H1 (cell line): Measurements from ENCODE around the gene TAF4. TPM values are rescaled to one million over a fixed set of nuclear protein-coding genes. Genes with fewer than 3 reads are reported as not detected.

Experiments used
- CTCF ChIA-PET: fragments of 300-600 bp; sonication (Branson Sonifier 250); formaldehyde crosslinking; loops from one replicate; lab custom pipeline; 2021; ENCODE audit not compliant: partially characterized antibody; lab: Charles Lee
- POLR2A ChIA-PET: fragments of 300-600 bp; sonication (Branson Sonifier 250); formaldehyde crosslinking; loops from one replicate; lab custom pipeline; 2021; ENCODE audit warnings: inconsistent platforms; ENCODE audit not compliant: partially characterized antibody; lab: Charles Lee
- DNase-seq, 2 experiments: peaks; one replicate each; pipeline versions ENCODE4 v3.0.0 to v3.0.0-alpha.2; 2010 to 2022; ENCODE audit warnings: low spot score in 2 of 2, low read depth in 1 of 2, mixed read lengths in 1 of 2
- FAIRE-seq: peaks from 2 replicates; lab custom pipeline; 2011; peaks lifted over from hg19 to GRCh38; lab: Jason Lieb, UNC
- H2AFZ ChIP-seq: 2 replicates; pipeline ENCODE4 v1.8.1; 2012; ENCODE audit warnings: low read length, inconsistent platforms
- H2AK5ac ChIP-seq: 2 replicates; pipeline ENCODE4 v1.6.1; 2013; ENCODE audit warnings: low read depth, low read length
- H2BK120ac ChIP-seq: replicated peaks from 2 replicates; pipeline ENCODE3; 2013; ENCODE audit warnings: low read depth, low read length, inconsistent platforms
- H2BK12ac ChIP-seq: 2 replicates; pipeline ENCODE4 v1.6.1; 2013; ENCODE audit warnings: low read depth, low read length
- H2BK15ac ChIP-seq: 2 replicates; pipeline ENCODE4 v1.6.1; 2013; ENCODE audit warnings: low read length
- H2BK20ac ChIP-seq: 2 replicates; pipeline ENCODE4 v1.6.1; 2013; ENCODE audit warnings: low read length
- H2BK5ac ChIP-seq: 2 replicates; pipeline ENCODE4 v1.6.1; 2013; ENCODE audit warnings: low read depth, low read length
- H3K14ac ChIP-seq: 2 replicates; pipeline ENCODE4 v1.6.1; 2013; ENCODE audit warnings: inconsistent platforms; ENCODE audit not compliant: insufficient read length
- H3K18ac ChIP-seq: 2 replicates; pipeline ENCODE4 v1.6.1; 2013; ENCODE audit warnings: low read length; ENCODE audit errors: extremely low read depth
- H3K23ac ChIP-seq: 2 replicates; pipeline ENCODE4 v1.6.1; 2013; ENCODE audit warnings: inconsistent platforms; ENCODE audit not compliant: insufficient read length
- H3K23me2 ChIP-seq: 2 replicates; pipeline ENCODE4 v1.6.1; 2013; ENCODE audit warnings: low read depth, low read length
- H3K27ac ChIP-seq: 2 replicates; pipeline ENCODE4 v1.6.1; 2011; ENCODE audit warnings: low read depth, low read length, inconsistent platforms
- H3K27me3 ChIP-seq, 4 experiments: replicated peaks in 1 of 4; 1 replicate in 1 of 4; 2 replicates in 3 of 4; pipeline versions ENCODE4 v1.6.1 to v1.8.1; 2011 to 2013; ENCODE audit warnings: low read length in 3 of 4, mild to moderate bottlenecking in 3 of 4, inconsistent platforms in 2 of 4, mixed read lengths in 2 of 4, moderate library complexity in 1 of 4; ENCODE audit not compliant: control insufficient read depth in 3 of 4, insufficient read depth in 3 of 4; ENCODE audit errors: extremely low read depth in 1 of 4
- H3K36me3 ChIP-seq, 4 experiments: 2 replicates each; pipeline versions ENCODE4 v1.6.1 to v1.8.1; 2011 to 2013; ENCODE audit warnings: mild to moderate bottlenecking in 4 of 4, low read length in 3 of 4, moderate library complexity in 2 of 4, control low read depth in 1 of 4, inconsistent platforms in 1 of 4; ENCODE audit not compliant: insufficient read depth in 4 of 4, control insufficient read depth in 2 of 4
- H3K4ac ChIP-seq: replicated peaks from 2 replicates; pipeline ENCODE3; 2013; ENCODE audit warnings: low read length, low read depth, mixed read lengths, inconsistent platforms; ENCODE audit not compliant: insufficient read length
- H3K4me1 ChIP-seq, 4 experiments: replicated peaks in 1 of 4; 1 replicate in 1 of 4; 2 replicates in 3 of 4; pipeline versions ENCODE4 v1.6.1 to v1.8.1; 2011 to 2013; ENCODE audit warnings: low read length in 3 of 4, inconsistent platforms in 2 of 4, mixed read lengths in 1 of 4; ENCODE audit not compliant: insufficient read depth in 4 of 4, control insufficient read depth in 3 of 4
- H3K4me2 ChIP-seq, 2 experiments: 2 replicates each; pipeline versions ENCODE4 v1.6.1 to v1.8.1; 2011 to 2013; ENCODE audit warnings: low read depth in 2 of 2, low read length in 2 of 2, control low read depth in 1 of 2, inconsistent platforms in 1 of 2, mild to moderate bottlenecking in 1 of 2; ENCODE audit not compliant: insufficient read depth in 1 of 2
- H3K4me3 ChIP-seq, 4 experiments: fragments of 200-600, 300-600 bp in 1 of 4; sonication (generic), shearing (Covaris generic), sonication (Bioruptor Twin) in 1 of 4; 2 replicates each; pipeline versions ENCODE4 v1.5.1 to v1.8.1; 2011 to 2016; ENCODE audit warnings: low read length in 4 of 4, low read depth in 3 of 4, control low read depth in 2 of 4, inconsistent platforms in 2 of 4, mild to moderate bottlenecking in 2 of 4, mixed read lengths in 1 of 4, moderate library complexity in 1 of 4; ENCODE audit not compliant: insufficient read depth in 2 of 4; ENCODE audit errors: extremely low read depth in 1 of 4
- H3K56ac ChIP-seq: replicated peaks from 2 replicates; pipeline ENCODE3; 2013; ENCODE audit warnings: low read depth, mild to moderate bottlenecking, mixed read lengths, low read length, inconsistent platforms; ENCODE audit not compliant: insufficient read length
- H3K79me1 ChIP-seq: 2 replicates; pipeline ENCODE4 v1.6.1; 2013; ENCODE audit warnings: low read depth, low read length, control low read depth
- H3K79me2 ChIP-seq, 2 experiments: 2 replicates each; pipeline versions ENCODE4 v1.6.1 to v1.8.1; 2012 to 2013; ENCODE audit warnings: low read length in 2 of 2, mild to moderate bottlenecking in 2 of 2, inconsistent platforms in 1 of 2; ENCODE audit not compliant: insufficient read depth in 2 of 2, control insufficient read depth in 1 of 2
- H3K9ac ChIP-seq, 4 experiments: replicated peaks in 1 of 4; 1 replicate in 1 of 4; 2 replicates in 3 of 4; pipeline versions ENCODE4 v1.6.1 to v1.8.1; 2011 to 2013; ENCODE audit warnings: low read depth in 3 of 4, low read length in 3 of 4, control low read depth in 2 of 4, mild to moderate bottlenecking in 2 of 4, moderate library complexity in 2 of 4, inconsistent platforms in 1 of 4; ENCODE audit errors: extremely low read depth in 1 of 4
- H3K9me3 ChIP-seq, 2 experiments: 2 replicates each; pipeline versions ENCODE4 v1.6.1 to v1.8.1; 2012 to 2013; ENCODE audit warnings: mild to moderate bottlenecking in 2 of 2, moderate library complexity in 2 of 2, control low read depth in 1 of 2, inconsistent platforms in 1 of 2, low read depth in 1 of 2, low read length in 1 of 2, mixed read lengths in 1 of 2; ENCODE audit not compliant: insufficient read depth in 2 of 2
- H4K20me1 ChIP-seq, 2 experiments: replicated peaks in 1 of 2; 2 replicates each; pipeline versions ENCODE3 to v1.8.1; 2011 to 2013; ENCODE audit warnings: inconsistent platforms in 2 of 2, low read length in 2 of 2, mild to moderate bottlenecking in 1 of 2; ENCODE audit not compliant: insufficient read depth in 2 of 2, control insufficient read depth in 1 of 2
- H4K5ac ChIP-seq: 2 replicates; pipeline ENCODE4 v1.6.1; 2013; ENCODE audit warnings: low read length, low read depth, mixed read lengths, inconsistent platforms; ENCODE audit not compliant: insufficient read length
- H4K8ac ChIP-seq: 2 replicates; pipeline ENCODE4 v1.8.0; 2013; ENCODE audit warnings: mild to moderate bottlenecking, moderate library complexity, low read length, inconsistent platforms; ENCODE audit not compliant: insufficient read depth; ENCODE audit errors: extremely low read depth
- H4K91ac ChIP-seq: replicated peaks from 2 replicates; pipeline ENCODE3; 2013; ENCODE audit warnings: low read length, mixed read lengths, inconsistent platforms; ENCODE audit not compliant: insufficient read length
- CTCF ChIP-seq, 3 experiments: IDR thresholded peaks; 1 replicate in 2 of 3; 2 replicates in 1 of 3; pipeline versions ENCODE4 v1.5.1 to v1.6.1; 2011; ENCODE audit warnings: low read length in 3 of 3, mild to moderate bottlenecking in 3 of 3, inconsistent platforms in 2 of 3, low read depth in 1 of 3, moderate library complexity in 1 of 3; ENCODE audit not compliant: insufficient read depth in 1 of 3; ENCODE audit errors: control extremely low read depth in 1 of 3
- MAFK ChIP-seq: IDR thresholded peaks from 2 replicates; pipeline ENCODE4 v1.6.1; 2012; ENCODE audit warnings: low read depth, mild to moderate bottlenecking, improper control_type of control experiment, low read length
- POLR2A ChIP-seq, 2 experiments: IDR thresholded peaks; 1 replicate in 1 of 2; 2 replicates in 1 of 2; pipeline ENCODE4 v1.6.1; 2011; ENCODE audit warnings: low read depth in 2 of 2, low read length in 2 of 2, mild to moderate bottlenecking in 2 of 2; ENCODE audit errors: control extremely low read depth in 1 of 2
- WGBS, 2 experiments: shearing (Covaris generic) in 1 of 2; methylation state at CpG; one replicate each; pipeline versions ENCODE4 v1.1.6 to v1.1.7; 2013 to 2015; ENCODE audit warnings: low lambda C conversion rate in 2 of 2, mixed read lengths in 2 of 2, inconsistent platforms in 1 of 2, low coverage in 1 of 2, missing lambda C conversion rate in 1 of 2; ENCODE audit not compliant: insufficient replicate concordance in 2 of 2, insufficient coverage in 1 of 2, insufficient read length in 1 of 2; ENCODE audit errors: extremely low coverage in 1 of 2, missing lambda C conversion rate in 1 of 2; 5-methylcytosine and 5-hydroxymethylcytosine counted together
- polyA plus RNA-seq, 7 experiments: library from polyadenylated mRNA; depleted of rRNA in 3 of 7; stranded (reverse) in 5 of 7; unstranded in 2 of 7; fragments of >200 nt in 5 of 7; fragments of 200-250 nt in 2 of 7; gene quantifications; 1 replicate in 5 of 7; 2 replicates in 1 of 7; 4 replicates in 1 of 7; pipeline versions ENCODE4 v1.2.1 to v1.2.3, GENCODE V29; 2011 to 2013; ENCODE audit warnings: missing spikeins in 2 of 7, mixed read lengths in 2 of 7
- total RNA-seq: library from RNA; stranded (reverse); fragmentation: NEBNext Ultra II Directional; extraction: Animal tissue kit (Norgen Biotek cat#: 25700); gene quantifications from 2 replicates; pipeline ENCODE4 v1.2.1, GENCODE V29; 2021

The TAF4 gene
- total and polyA plus RNA-seq, 2 of the 8 experiments (the other 6 are each of a cell fraction or from before 2014, with no cell fraction given) = 16.0 to 30.1 TPM

GRCh38 chr20:62026564-62026856 is 39.2 kb downstream of the TAF4 start:
- H3K18ac ChIP-seq = no peak overlapping the region
- no peak overlapping the region for H3K23ac ChIP-seq
- no peak overlapping the region for H4K5ac ChIP-seq
- ChIA-PET CTCF (interaction anchor here (1.2 to 1.9 kb wide), 9 partner anchors 9 to 116 kb away, joined by 3 to 7 read pairs (median 5); no protein-coding TSS in a partner anchor), POLR2A (interaction anchor here (1.0 to 2.0 kb wide), 5 partner anchors 9 to 115 kb away, joined by 3 to 8 read pairs (median 4); no protein-coding TSS in a partner anchor)
- WGBS, 2 experiments = 92% methylated on average over 11 of the region's 11 CpGs; no CpG with 5 or more reads in 1 of the 2 experiments
- no peak overlapping the region for H3K4me3 ChIP-seq
- no peak overlapping the region for H4K8ac ChIP-seq
- no peak for DNase-seq
- H3K4me1 ChIP-seq = peaks cover 2 to 22% (median 12%) of the 10 kb centered on the region in 4 experiments
- H3K56ac ChIP-seq = no peak overlapping the region
- no peak overlapping the region for H3K14ac ChIP-seq
- H2AFZ ChIP-seq = no peak overlapping the region
- peaks cover 43% of the 10 kb centered on the region for H3K79me1 ChIP-seq
- H2BK120ac ChIP-seq = no peak overlapping the region
- H3K4ac ChIP-seq = no peak overlapping the region
- no peak for TF ChIP-seq POLR2A (IDR thresholded peaks at IDR 0.05; ENCODE audit: control extremely low read depth in 1 of 2, low read depth in 2 of 2, low read length in 2 of 2)
- TF ChIP-seq MAFK = no peak
- no peak for TF ChIP-seq CTCF (IDR thresholded peaks at IDR 0.05; ENCODE audit: control extremely low read depth in 1 of 3, insufficient read depth in 1 of 3, low read depth in 1 of 3, low read length in 3 of 3)
- no peaks in the 10 kb centered on the region for H3K9me3 ChIP-seq
- H3K27me3 ChIP-seq = no peaks in the 10 kb centered on the region
- H3K36me3 ChIP-seq = no peaks in the 10 kb centered on the region
- no peak overlapping the region for H3K4me2 ChIP-seq
- H2BK12ac ChIP-seq = no peak overlapping the region
- H3K23me2 ChIP-seq = no peaks in the 10 kb centered on the region
- no peak overlapping the region for H2BK20ac ChIP-seq
- H2BK15ac ChIP-seq = no peak overlapping the region
- no peak overlapping the region for H3K9ac ChIP-seq
- H2BK5ac ChIP-seq = 0 out of 2 replicates have a peak overlapping the region, but pooled peaks have one; percentile 27
- H2AK5ac ChIP-seq = no peak overlapping the region; the same call in 1 of the 2 replicates
- H4K20me1 ChIP-seq = peaks cover 14 to 26% of the 10 kb centered on the region in 2 experiments
- no peak overlapping the region for H3K27ac ChIP-seq
- H4K91ac ChIP-seq = no peak overlapping the region
- peaks cover 29 to 96% of the 10 kb centered on the region in 2 experiments for H3K79me2 ChIP-seq
- no peak for FAIRE-seq
